B cell (primary cell): ENCODE data around the gene POLD4. TPM values are rescaled to one million over a fixed set of nuclear protein-coding genes. Genes with fewer than 3 reads are reported as not detected.

Experiments
- ATAC-seq: fragments of 200-7000 bp; cut with Tn5 transposase; one replicate; pipeline ENCODE4 v1.10.0; 2021; ENCODE audit warnings: low read depth, mild to moderate bottlenecking, moderate number of reproducible peaks, moderate library complexity
- CTCF ChIA-PET: fragments of 350-600 bp; sonication (Branson Sonifier 250); formaldehyde crosslinking; loops from one replicate; lab custom pipeline; 2021; ENCODE audit warnings: antibody characterized with exemption, inconsistent platforms; lab: Charles Lee
- POLR2A ChIA-PET: fragments of 350-600 bp; sonication (Branson Sonifier 250); formaldehyde crosslinking; loops from one replicate; lab custom pipeline; 2021; ENCODE audit warnings: antibody characterized with exemption; lab: Charles Lee
- DNase-seq: peaks from one replicate; pipeline ENCODE4 v3.0.0; 2013
- H2AFZ ChIP-seq: 2 replicates; pipeline ENCODE4 v1.6.1; 2012; ENCODE audit warnings: mild to moderate bottlenecking, low read depth, low read length; ENCODE audit not compliant: insufficient read depth, poor library complexity, severe bottlenecking
- H3K27ac ChIP-seq, 2 donors: 1 replicate in 1 of 2; 2 replicates in 1 of 2; pipeline ENCODE4 v1.5.1; 2012 to 2013; ENCODE audit warnings: low read length in 2 of 2, mild to moderate bottlenecking in 2 of 2, moderate library complexity in 1 of 2
- H3K27me3 ChIP-seq, 4 experiments: fragments of 200-600 bp in 1 of 4; sonication (generic) in 1 of 4; replicated peaks in 1 of 4; 1 replicate in 2 of 4; 2 replicates in 2 of 4; pipeline versions ENCODE4 v1.6.1 to v1.7.0; 2013 to 2016; ENCODE audit warnings: low read length in 3 of 4, mild to moderate bottlenecking in 2 of 4, mixed read lengths in 1 of 4, moderate library complexity in 1 of 4; ENCODE audit not compliant: insufficient read depth in 4 of 4, control insufficient read depth in 3 of 4; ENCODE audit errors: control extremely low read depth in 1 of 4
- H3K36me3 ChIP-seq, 2 experiments: replicated peaks in 1 of 2; 1 replicate in 1 of 2; 2 replicates in 1 of 2; pipeline versions ENCODE4 v1.6.1 to v1.7.1; 2013; ENCODE audit warnings: low read length in 1 of 2; ENCODE audit not compliant: insufficient read depth in 2 of 2, control insufficient read depth in 1 of 2; ENCODE audit errors: control extremely low read depth in 1 of 2, extremely low read depth in 1 of 2
- H3K4me1 ChIP-seq, 2 donors: fragments of 200-600 bp in 1 of 2; sonication (generic) in 1 of 2; 1 replicate in 1 of 2; 2 replicates in 1 of 2; pipeline versions ENCODE4 v1.5.1 to v1.6.1; 2013 to 2017; ENCODE audit warnings: low read length in 2 of 2; ENCODE audit not compliant: control insufficient read depth in 2 of 2, insufficient read depth in 2 of 2
- H3K4me2 ChIP-seq: replicated peaks from 2 replicates; pipeline ENCODE3; 2012; ENCODE audit warnings: mild to moderate bottlenecking, low read depth, low read length; ENCODE audit not compliant: poor library complexity, severe bottlenecking
- H3K4me3 ChIP-seq, 5 experiments: fragments of 200-600 bp in 1 of 5; sonication (generic) in 1 of 5; 1 replicate in 3 of 5; 2 replicates in 2 of 5; pipeline versions ENCODE4 v1.5.1 to v1.7.0; 2011 to 2016; ENCODE audit warnings: low read length in 4 of 5, mild to moderate bottlenecking in 4 of 5, low read depth in 2 of 5, control low read depth in 1 of 5, moderate library complexity in 1 of 5; ENCODE audit not compliant: insufficient read depth in 1 of 5; ENCODE audit errors: control extremely low read depth in 1 of 5, extremely low read depth in 1 of 5
- H3K79me2 ChIP-seq: fragments of 200-600 bp; sonication (generic); one replicate; pipeline ENCODE4 v1.6.0; 2016; ENCODE audit warnings: low read length; ENCODE audit not compliant: control insufficient read depth, insufficient read depth
- H3K9ac ChIP-seq: fragments of 200-600 bp; sonication (generic); 2 replicates; pipeline ENCODE4 v1.6.1; 2017; ENCODE audit warnings: mild to moderate bottlenecking, low read length, moderate library complexity
- H3K9me3 ChIP-seq, 3 donors: one replicate each; pipeline versions ENCODE4 v1.6.1 to v1.7.1; 2013; ENCODE audit warnings: low read length in 2 of 3; ENCODE audit not compliant: control insufficient read depth in 2 of 3, insufficient read depth in 1 of 3; ENCODE audit errors: control extremely low read depth in 1 of 3
- H4K20me1 ChIP-seq: 2 replicates; pipeline ENCODE4 v1.6.0; 2012; ENCODE audit warnings: mild to moderate bottlenecking, low read length; ENCODE audit not compliant: insufficient read depth, control insufficient read depth, poor library complexity, severe bottlenecking
- H3K27ac Mint-ChIP-seq: one replicate; pipeline ENCODE4 v1.8.0; 2021; ENCODE audit warnings: mixed read lengths
- H3K27me3 Mint-ChIP-seq: one replicate; pipeline ENCODE4 v1.8.0; 2021; ENCODE audit warnings: mixed read lengths
- H3K4me1 Mint-ChIP-seq: one replicate; pipeline ENCODE4 v1.8.0; 2021; ENCODE audit warnings: mixed read lengths
- H3K4me3 Mint-ChIP-seq: one replicate; pipeline ENCODE4 v1.8.0; 2021; ENCODE audit warnings: mixed read lengths
- H3K9me3 Mint-ChIP-seq: one replicate; pipeline ENCODE4 v1.8.0; 2022; ENCODE audit warnings: mixed read lengths; ENCODE audit not compliant: insufficient read depth
- EZH2 ChIP-seq: IDR thresholded peaks from 2 replicates; pipeline ENCODE4 v1.6.1; 2012; ENCODE audit warnings: borderline replicate concordance, low read depth, mild to moderate bottlenecking, moderate library complexity, low read length; ENCODE audit not compliant: insufficient read depth, poor library complexity, severe bottlenecking
- WGBS: methylation state at CpG from one replicate; pipeline ENCODE4 v1.1.5; 2013; ENCODE audit warnings: missing lambda C conversion rate; ENCODE audit not compliant: insufficient coverage; 5-methylcytosine and 5-hydroxymethylcytosine counted together
- intact Hi-C: fragments of 100-400 bp; cut with micrococcal nuclease; formaldehyde crosslinking; loops from one replicate; pipeline ENCODE4 v1.10.0; 2022
- polyA plus RNA-seq: library from polyadenylated mRNA; depleted of rRNA; stranded (reverse); fragments of >200 nt; gene quantifications from 2 replicates; pipeline ENCODE4 v1.2.3, GENCODE V29; 2012
- total RNA-seq, 2 donors: library from RNA; stranded (reverse); fragments of 120-200 nt in 1 of 2; gene quantifications; 1 replicate in 1 of 2; 2 replicates in 1 of 2; pipeline versions ENCODE4 v1.2.3 to v1.2.4, GENCODE V29; 2013 to 2022
- TF ChIP-seq, protein P1 (sequence below): fragments of 200-600 bp; IDR thresholded peaks from one replicate; pipeline ENCODE4 v1.8.0; 2022; ENCODE audit warnings: antibody characterized with exemption, mild to moderate bottlenecking

POLD4 gene
- total and polyA plus RNA-seq, 2 donors (not counting 1 experiment from before 2014, with no cell fraction given): 210 to 559 TPM

DNA sequence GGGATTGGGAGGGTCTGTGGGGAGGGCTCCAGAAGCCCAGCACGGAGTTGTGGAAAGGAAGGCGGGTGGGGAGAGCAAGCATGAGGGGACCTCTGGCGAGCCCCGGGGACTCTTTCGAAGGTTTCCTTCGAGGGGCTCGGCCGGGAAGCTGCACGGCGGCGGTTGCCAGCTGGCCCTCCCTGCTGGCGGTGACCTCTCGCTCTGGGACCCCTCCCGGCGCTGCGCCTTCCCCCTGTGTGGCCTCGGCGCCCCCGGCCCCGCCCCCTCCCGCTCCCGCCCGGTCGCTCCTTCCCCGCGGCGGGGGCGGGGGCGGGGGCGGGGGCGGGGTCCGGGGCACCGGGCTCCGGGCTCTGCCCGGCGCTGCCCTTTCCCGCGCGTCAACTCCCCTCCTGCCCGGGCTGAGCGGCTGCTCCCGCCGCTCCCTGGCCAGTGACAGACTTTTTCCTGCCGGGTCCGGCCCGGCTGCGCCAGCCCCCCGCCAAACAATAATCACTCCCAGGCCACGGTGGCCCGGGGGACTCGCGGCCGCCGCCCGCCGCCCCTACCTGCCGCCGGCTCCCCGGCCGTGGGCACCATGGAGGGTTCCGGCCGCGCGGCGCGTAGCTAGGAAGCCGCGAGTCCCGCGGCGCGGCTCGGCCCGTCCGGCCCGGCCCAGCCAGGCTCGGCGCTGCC is 19.1 kb upstream of the POLD4 start:
- Histone ChIP-seq H3K27ac (peak overlapping the region in 1 of 2 donors; percentile 89), H3K36me3 (peaks cover 0 to 6% of the 10 kb centered on the region in 2 experiments), H3K79me2 (peaks cover 56% of the 10 kb centered on the region), H3K9ac (peak overlapping the region; percentile 88), H4K20me1 (peaks cover 48% of the 10 kb centered on the region), H3K27me3 (no peaks in the 10 kb centered on the region), H3K4me1 (peaks cover 57 to 61% of the 10 kb centered on the region in 2 donors), H3K4me3 (peak overlapping the region; percentile 30 to 95 (median 71)), H3K9me3 (no peaks in the 10 kb centered on the region), H3K4me2 (peak overlapping the region; percentile 93), H2AFZ (peak overlapping the region; percentile 71)
- H3K27ac Mint-ChIP-seq: peak overlapping the region; percentile 72
- POLR2A ChIA-PET: interaction anchor here (0.6 to 14.2 kb wide), 14 partner anchors 9 to 315 kb away, joined by 3 to 323 read pairs (median 7); partner anchors contain the start of genes ANKRD13D, POLD4, PPP1CA and RAD9A
- CTCF ChIA-PET: interaction anchor here (1.0 to 42.2 kb wide), 6 partner anchors 1 to 276 kb away, joined by 3 to 2379 read pairs (median 4); partner anchors contain the start of genes CLCF1, POLD4 and RAD9A
- no peaks in the 10 kb centered on the region for H3K9me3 Mint-ChIP-seq
- intact Hi-C loops: no loop called here
- DNase-seq: no peak
- under 1% methylated on average over 51 of the region's 78 CpGs for WGBS
- H3K4me3 Mint-ChIP-seq: peak overlapping the region; percentile 92
- peaks cover 64% of the 10 kb centered on the region for H3K4me1 Mint-ChIP-seq
- no peak for TF ChIP-seq EZH2
- TF ChIP-seq, protein P1, sequence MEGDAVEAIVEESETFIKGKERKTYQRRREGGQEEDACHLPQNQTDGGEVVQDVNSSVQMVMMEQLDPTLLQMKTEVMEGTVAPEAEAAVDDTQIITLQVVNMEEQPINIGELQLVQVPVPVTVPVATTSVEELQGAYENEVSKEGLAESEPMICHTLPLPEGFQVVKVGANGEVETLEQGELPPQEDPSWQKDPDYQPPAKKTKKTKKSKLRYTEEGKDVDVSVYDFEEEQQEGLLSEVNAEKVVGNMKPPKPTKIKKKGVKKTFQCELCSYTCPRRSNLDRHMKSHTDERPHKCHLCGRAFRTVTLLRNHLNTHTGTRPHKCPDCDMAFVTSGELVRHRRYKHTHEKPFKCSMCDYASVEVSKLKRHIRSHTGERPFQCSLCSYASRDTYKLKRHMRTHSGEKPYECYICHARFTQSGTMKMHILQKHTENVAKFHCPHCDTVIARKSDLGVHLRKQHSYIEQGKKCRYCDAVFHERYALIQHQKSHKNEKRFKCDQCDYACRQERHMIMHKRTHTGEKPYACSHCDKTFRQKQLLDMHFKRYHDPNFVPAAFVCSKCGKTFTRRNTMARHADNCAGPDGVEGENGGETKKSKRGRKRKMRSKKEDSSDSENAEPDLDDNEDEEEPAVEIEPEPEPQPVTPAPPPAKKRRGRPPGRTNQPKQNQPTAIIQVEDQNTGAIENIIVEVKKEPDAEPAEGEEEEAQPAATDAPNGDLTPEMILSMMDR: no peak
- ATAC-seq: peak; percentile 18
- H3K27me3 Mint-ChIP-seq: no peaks in the 10 kb centered on the region

DNA sequence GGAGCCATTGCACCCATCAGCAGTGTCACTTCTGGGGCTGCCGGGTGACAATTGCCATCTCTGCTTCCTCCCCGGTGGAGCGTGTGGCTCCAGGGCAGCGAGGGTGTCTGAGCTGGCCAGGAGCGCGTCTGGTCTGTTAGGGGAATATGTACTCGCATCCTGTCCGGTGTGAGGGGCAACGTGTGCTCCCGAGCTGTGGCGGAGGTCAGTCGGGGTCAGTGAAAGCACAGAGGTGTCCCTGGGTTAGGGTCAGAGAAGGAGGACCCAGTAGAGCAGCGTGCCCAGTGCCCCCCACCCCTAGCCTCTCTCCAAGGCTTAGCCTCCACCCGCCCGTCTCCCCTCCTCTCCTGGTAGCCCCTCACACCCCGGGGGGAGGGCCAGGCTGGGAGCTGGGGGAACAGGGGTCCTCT is 18.6 kb upstream of the POLD4 start:
- H2AFZ ChIP-seq: no peak overlapping the region
- peaks cover 66% of the 10 kb centered on the region for H3K4me1 Mint-ChIP-seq
- peak overlapping the region; percentile 72 for H3K27ac Mint-ChIP-seq
- peak overlapping the region in 1 of 2 donors; percentile 52 for H3K27ac ChIP-seq
- H3K4me3 ChIP-seq: peak overlapping the region; percentile 30 to 95 (median 71)
- H3K27me3 ChIP-seq: no peaks in the 10 kb centered on the region
- no peaks in the 10 kb centered on the region for H3K9me3 ChIP-seq
- DNase-seq (peak; percentile 49), ATAC-seq (peak; percentile 1)
- H3K4me1 ChIP-seq: peaks cover 62 to 67% of the 10 kb centered on the region in 2 donors
- H3K79me2 ChIP-seq: peaks cover 61% of the 10 kb centered on the region
- peak overlapping the region; percentile 93 for H3K4me2 ChIP-seq
- no peaks in the 10 kb centered on the region for H3K9me3 Mint-ChIP-seq
- H3K9ac ChIP-seq: peak overlapping the region; percentile 88
- H4K20me1 ChIP-seq: peaks cover 54% of the 10 kb centered on the region
- CTCF ChIA-PET: interaction anchor here (1.0 to 42.2 kb wide), 8 partner anchors 0 to 277 kb away, joined by 3 to 2379 read pairs (median 4); partner anchors contain the start of genes CLCF1, POLD4, PPP1CA and RAD9A
- 17% methylated on average over 12 of the region's 16 CpGs for WGBS
- TF ChIP-seq, protein P1: no peak
- no peak for TF ChIP-seq EZH2
- peak overlapping the region; percentile 92 for H3K4me3 Mint-ChIP-seq
- peaks cover 0 to 9% of the 10 kb centered on the region in 2 experiments for H3K36me3 ChIP-seq
- POLR2A ChIA-PET: interaction anchor here (0.5 to 14.2 kb wide), 10 partner anchors 8 to 102 kb away, joined by 3 to 323 read pairs (median 4); partner anchors contain the start of genes POLD4 and RAD9A
- intact Hi-C loops: no loop called here
- no peaks in the 10 kb centered on the region for H3K27me3 Mint-ChIP-seq
